Naive thymus-derived CD4-positive, alpha-beta T cell (primary cell): ENCODE results near the gene MED13L. TPM values are rescaled to one million over a fixed set of nuclear protein-coding genes. Genes with fewer than 3 reads are reported as not detected.
A peak's percentile ranks its signal among the peaks of the same experiment; 100 is the strongest.

ENCODE experiments used
- ATAC-seq: fragments of 150-1000 bp; cut with Tn5 transposase; 2 replicates; pipeline ENCODE4 v1.10.0; 2021; ENCODE audit warnings: mild to moderate bottlenecking, moderate library complexity
- CTCF ChIA-PET: fragments of 350-600 bp; sonication (Branson Sonifier 250); formaldehyde crosslinking; loops from one replicate; lab custom pipeline; 2021; ENCODE audit warnings: antibody characterized with exemption; lab: Charles Lee
- POLR2A ChIA-PET: fragments of 350-600 bp; sonication (Branson Sonifier 250); formaldehyde crosslinking; loops from one replicate; lab custom pipeline; 2021; ENCODE audit warnings: antibody characterized with exemption, inconsistent platforms; lab: Charles Lee
- DNase-seq, 9 donors: peaks; one replicate each; pipeline versions ENCODE4 v3.0.0 to v3.0.0-alpha.2; 2020 to 2022; ENCODE audit warnings: mixed read lengths in 1 of 9
- H3K27ac ChIP-seq: one replicate; pipeline ENCODE4 v1.7.0; 2013; ENCODE audit warnings: mild to moderate bottlenecking, low read depth, low read length, moderate library complexity
- H3K27me3 ChIP-seq, 2 donors: one replicate each; pipeline ENCODE4 v1.7.0; 2013; ENCODE audit warnings: low read length in 2 of 2, mild to moderate bottlenecking in 2 of 2, moderate library complexity in 2 of 2; ENCODE audit not compliant: control insufficient read depth in 2 of 2, insufficient read depth in 2 of 2
- H3K36me3 ChIP-seq, 3 experiments: 1 replicate in 2 of 3; 2 replicates in 1 of 3; pipeline ENCODE4 v1.7.0; 2013; ENCODE audit warnings: low read length in 3 of 3, mild to moderate bottlenecking in 3 of 3, moderate library complexity in 1 of 3; ENCODE audit not compliant: insufficient read depth in 3 of 3, control insufficient read depth in 2 of 3
- H3K4me1 ChIP-seq, 2 donors: one replicate each; pipeline ENCODE4 v1.7.0; 2013; ENCODE audit warnings: low read length in 2 of 2, mild to moderate bottlenecking in 2 of 2, moderate library complexity in 1 of 2; ENCODE audit not compliant: control insufficient read depth in 2 of 2, insufficient read depth in 2 of 2
- H3K4me3 ChIP-seq: 2 replicates; pipeline ENCODE4 v1.7.0; 2013; ENCODE audit warnings: mild to moderate bottlenecking, low read length
- H3K9me3 ChIP-seq, 3 experiments: 1 replicate in 2 of 3; 2 replicates in 1 of 3; pipeline ENCODE4 v1.7.0; 2013; ENCODE audit warnings: low read length in 3 of 3; ENCODE audit not compliant: control insufficient read depth in 2 of 3
- H3K27ac Mint-ChIP-seq, 9 donors: one replicate each; pipeline ENCODE4 v1.8.0; 2020 to 2022; ENCODE audit warnings: mixed read lengths in 9 of 9, mild to moderate bottlenecking in 8 of 9, moderate library complexity in 5 of 9, inconsistent platforms in 2 of 9
- H3K27me3 Mint-ChIP-seq, 5 donors: one replicate each; pipeline ENCODE4 v1.8.0; 2021 to 2022; ENCODE audit warnings: mixed read lengths in 5 of 5, mild to moderate bottlenecking in 1 of 5
- H3K36me3 Mint-ChIP-seq, 5 donors: one replicate each; pipeline ENCODE4 v1.8.0; 2020 to 2022; ENCODE audit warnings: mixed read lengths in 5 of 5, mild to moderate bottlenecking in 3 of 5, inconsistent platforms in 1 of 5
- H3K4me1 Mint-ChIP-seq, 7 donors: one replicate each; pipeline ENCODE4 v1.8.0; 2020 to 2022; ENCODE audit warnings: mixed read lengths in 7 of 7, mild to moderate bottlenecking in 3 of 7, inconsistent platforms in 1 of 7
- H3K4me3 Mint-ChIP-seq, 10 donors: one replicate each; pipeline ENCODE4 v1.8.0; 2020 to 2022; ENCODE audit warnings: mild to moderate bottlenecking in 10 of 10, mixed read lengths in 10 of 10, moderate library complexity in 6 of 10, inconsistent platforms in 2 of 10
- H3K9me3 Mint-ChIP-seq, 11 donors: one replicate each; pipeline ENCODE4 v1.8.0; 2020 to 2022; ENCODE audit warnings: mixed read lengths in 11 of 11, mild to moderate bottlenecking in 4 of 11, inconsistent platforms in 1 of 11, moderate library complexity in 1 of 11
- intact Hi-C, 2 donors: fragments of 100-400 bp; cut with micrococcal nuclease; formaldehyde crosslinking; loops; one replicate each; pipeline ENCODE4 v1.15.1; 2023
- polyA plus RNA-seq, 2 donors: library from polyadenylated mRNA; unstranded; fragments of 300-500 nt; fragmentation: Illumina TruSeq; gene quantifications; one replicate each; pipeline ENCODE4 v1.2.3, GENCODE V29; 2021
- total RNA-seq, 6 experiments: library from RNA in 5 of 6; stranded (reverse) in 5 of 6; gene quantifications; 1 replicate in 5 of 6; 2 replicates in 1 of 6; pipeline ENCODE4 v1.2.3 and lab custom pipeline; 2021 to 2026

The MED13L gene
- total and polyA plus RNA-seq, 7 experiments from 2014 or later = 8.3 to 283 (median 155) TPM

- Histone ChIP-seq H3K4me3 (no peak overlapping the region), H3K36me3 (no peaks in the 10 kb centered on the region), H3K27ac (no peak overlapping the region), H3K9me3 (no peaks in the 10 kb centered on the region), H3K4me1 (peaks cover 11 to 21% of the 10 kb centered on the region in 2 donors), H3K27me3 (no peaks in the 10 kb centered on the region)
- H3K9me3 Mint-ChIP-seq = no peaks in the 10 kb centered on the region
- ATAC-seq (no peak), DNase-seq (no peak)
- H3K4me3 Mint-ChIP-seq = peak overlapping the region in 6 of 10 donors; percentile 20 to 72 (median 54)
- H3K4me1 Mint-ChIP-seq = peaks cover 39 to 59% (median 50%) of the 10 kb centered on the region in 7 donors
- ChIA-PET POLR2A (no interaction called here), CTCF (no interaction called here)
- intact Hi-C loops = loop anchor here (2.0 to 5.0 kb wide), 3 partner anchors 77 to 563 kb away; partner anchors contain the start of gene MED13L (in 1 of the 2)
- peaks cover 0 to 3% (median 0%) of the 10 kb centered on the region in 5 donors for H3K36me3 Mint-ChIP-seq
- no peaks in the 10 kb centered on the region for H3K27me3 Mint-ChIP-seq
- peak overlapping the region in 5 of 9 donors; percentile 1 to 55 (median 34) for H3K27ac Mint-ChIP-seq
Observed at GRCh38 chr12:116143909-116144308, 133.6 kb downstream of the MED13L start.

GRCh38 chr12:116142936-116143898 is 134.3 kb downstream of the MED13L start:
- no peak overlapping the region for H3K4me3 ChIP-seq

GRCh38 chr12:116141833-116142162 is 135.7 kb downstream of the MED13L start:
- peaks cover 0 to 6% (median 0%) of the 10 kb centered on the region in 5 donors for H3K36me3 Mint-ChIP-seq
- no peak for ATAC-seq
- H3K4me3 Mint-ChIP-seq = no peak overlapping the region
- peak overlapping the region in 3 of 9 donors; percentile 21 to 57 (median 30) for H3K27ac Mint-ChIP-seq
- Histone ChIP-seq H3K4me3 (no peak overlapping the region), H3K27ac (no peak overlapping the region), H3K9me3 (no peaks in the 10 kb centered on the region), H3K36me3 (no peaks in the 10 kb centered on the region), H3K27me3 (no peaks in the 10 kb centered on the region), H3K4me1 (peaks cover 11 to 22% of the 10 kb centered on the region in 2 donors)
- no peaks in the 10 kb centered on the region for H3K9me3 Mint-ChIP-seq
- H3K27me3 Mint-ChIP-seq = no peaks in the 10 kb centered on the region
- CTCF ChIA-PET = interaction anchor here (0.6 to 2.4 kb wide), 9 partner anchors 11 to 562 kb away, joined by 3 to 10 read pairs (median 4); no protein-coding TSS in a partner anchor
- intact Hi-C loops = loop anchor here (1.0 to 5.0 kb wide), 6 partner anchors 74 to 566 kb away; partner anchors contain the start of gene MED13L (in 2 of the 2)
- POLR2A ChIA-PET = interaction anchor here (0.6 to 0.7 kb wide), 3 partner anchors 154 to 471 kb away, joined by 3 read pairs; no protein-coding TSS in a partner anchor
- no peak for DNase-seq
- peaks cover 47 to 70% (median 60%) of the 10 kb centered on the region in 7 donors for H3K4me1 Mint-ChIP-seq

More at GRCh38 chr12:116142936-116143898, 134.3 kb downstream of the MED13L start:
- H3K9me3 ChIP-seq = no peaks in the 10 kb centered on the region
- H3K4me1 ChIP-seq = peaks cover 11 to 21% of the 10 kb centered on the region in 2 donors
- no peak overlapping the region for H3K27ac ChIP-seq
- H3K27me3 Mint-ChIP-seq = no peaks in the 10 kb centered on the region
- DNase-seq (no peak), ATAC-seq (peak; percentile 63)
- ChIA-PET CTCF (no interaction called here), POLR2A (no interaction called here)
- H3K9me3 Mint-ChIP-seq = no peaks in the 10 kb centered on the region
- intact Hi-C loops = loop anchor here (2.0 to 5.0 kb wide), 3 partner anchors 76 to 564 kb away; partner anchors contain the start of gene MED13L (in 1 of the 2)
- H3K4me3 Mint-ChIP-seq = peak overlapping the region in 7 of 10 donors; percentile 15 to 72 (median 51)
- peak overlapping the region in 5 of 9 donors; percentile 1 to 45 (median 7) for H3K27ac Mint-ChIP-seq
- H3K36me3 ChIP-seq = no peaks in the 10 kb centered on the region
- peaks cover 42 to 61% (median 52%) of the 10 kb centered on the region in 7 donors for H3K4me1 Mint-ChIP-seq
- H3K36me3 Mint-ChIP-seq = peaks cover 0 to 4% (median 0%) of the 10 kb centered on the region in 5 donors
- no peaks in the 10 kb centered on the region for H3K27me3 ChIP-seq

- Mint-ChIP-seq H3K27me3 (no peaks in the 10 kb centered on the region), H3K4me1 (peaks cover 47 to 74% (median 65%) of the 10 kb centered on the region in 7 donors), H3K36me3 (peaks cover 0 to 5% (median 0%) of the 10 kb centered on the region in 5 donors), H3K4me3 (no peak overlapping the region), H3K9me3 (no peaks in the 10 kb centered on the region), H3K27ac (peak overlapping the region in 1 of 9 donors; percentile 22)
- H3K27me3 ChIP-seq = no peaks in the 10 kb centered on the region
- intact Hi-C loops = loop anchor here (1.0 to 5.0 kb wide), 6 partner anchors 74 to 566 kb away; partner anchors contain the start of gene MED13L (in 1 of the 2)
- no peak overlapping the region for H3K4me3 ChIP-seq
- POLR2A ChIA-PET = interaction anchor here (0.6 kb wide), 2 partner anchors 154 to 472 kb away, joined by 3 read pairs; no protein-coding TSS in a partner anchor
- DNase-seq (peak in 1 of 9 donors; percentile 14), ATAC-seq (no peak)
- H3K9me3 ChIP-seq = no peaks in the 10 kb centered on the region
- H3K36me3 ChIP-seq = no peaks in the 10 kb centered on the region
- CTCF ChIA-PET = interaction anchor here (0.6 to 2.4 kb wide), 13 partner anchors 10 to 568 kb away, joined by 3 to 10 read pairs (median 3); no protein-coding TSS in a partner anchor
- no peak overlapping the region for H3K27ac ChIP-seq
- peaks cover 11 to 22% of the 10 kb centered on the region in 2 donors for H3K4me1 ChIP-seq
Observed at GRCh38 chr12:116141110-116141832, 136.2 kb downstream of the MED13L start.

GRCh38 chr12:116140529-116140928 is 137.0 kb downstream of the MED13L start:
- H3K4me1 Mint-ChIP-seq = peaks cover 50 to 77% (median 70%) of the 10 kb centered on the region in 7 donors

More at GRCh38 chr12:116140529-116140928, 137.0 kb downstream of the MED13L start:
- peaks cover 11 to 22% of the 10 kb centered on the region in 2 donors for H3K4me1 ChIP-seq
- ChIA-PET POLR2A (no interaction called here), CTCF (interaction anchor here (1.0 to 2.4 kb wide), 8 partner anchors 9 to 569 kb away, joined by 3 to 10 read pairs (median 6); no protein-coding TSS in a partner anchor)
- DNase-seq (no peak), ATAC-seq (no peak)
- intact Hi-C loops = loop anchor here (2.0 to 5.0 kb wide), 3 partner anchors 73 to 567 kb away; partner anchors contain the start of gene MED13L (in 1 of the 2)
- H3K4me3 ChIP-seq = no peak overlapping the region
- Mint-ChIP-seq H3K36me3 (peaks cover 0 to 4% (median 0%) of the 10 kb centered on the region in 5 donors), H3K4me3 (no peak overlapping the region), H3K9me3 (no peaks in the 10 kb centered on the region), H3K27me3 (no peaks in the 10 kb centered on the region), H3K27ac (no peak overlapping the region)
- H3K9me3 ChIP-seq = no peaks in the 10 kb centered on the region
- H3K27me3 ChIP-seq = no peaks in the 10 kb centered on the region
- H3K36me3 ChIP-seq = no peaks in the 10 kb centered on the region
- no peak overlapping the region for H3K27ac ChIP-seq
